Measurements from ENCODE around the gene RPRD1A.
"Not testable (repeated sequence)": the region's sequence is repeated elsewhere in the genome, so short reads cannot be mapped to it uniquely, and the experiment has no call there.

RPRD1A gene
- 25.2 to 56.3 (median 39.4) reads per million in 4 experiments for total RNA-seq

GRCh38 chr18:36067055-36067957, at the start of gene RPRD1A:
TSS of gene RPRD1A (minus strand) at chr18:36067559. CDS start at chr18:36067404, 155 bp downstream.
- peak; percentile 90 for DNase-seq

- not testable (repeated sequence) for DNase-seq
These were observed 49.4 kb upstream of the RPRD1A start for GRCh38 chr18:36116771-36117170.

GRCh38 chr18:36114738-36115137, 47.4 kb upstream of the RPRD1A start:
- DNase-seq: no peak

GRCh38 chr18:36114251-36114650, 46.9 kb upstream of the RPRD1A start:
- no peak for DNase-seq

GRCh38 chr18:36112302-36112701, 44.9 kb upstream of the RPRD1A start:
- no peak for DNase-seq

GRCh38 chr18:36109737-36110136, 42.4 kb upstream of the RPRD1A start:
- no peak for DNase-seq

GRCh38 chr18:36108601-36109000, 41.2 kb upstream of the RPRD1A start:
- no peak for DNase-seq

- no peak for DNase-seq
These were observed 40.8 kb upstream of the RPRD1A start for GRCh38 chr18:36108196-36108595.

- no peak for DNase-seq
These were observed 40.1 kb upstream of the RPRD1A start for GRCh38 chr18:36107477-36107876.

GRCh38 chr18:36104749-36105148, 37.4 kb upstream of the RPRD1A start:
- DNase-seq: no peak

GRCh38 chr18:36101943-36102342, 34.6 kb upstream of the RPRD1A start:
- DNase-seq: no peak

- DNase-seq: no peak
These were observed 32.0 kb upstream of the RPRD1A start for GRCh38 chr18:36099311-36099710.

GRCh38 chr18:36096955-36097354, 29.6 kb upstream of the RPRD1A start:
- DNase-seq: no peak

GRCh38 chr18:36095936-36096519, 28.7 kb upstream of the RPRD1A start:
- no peak for DNase-seq

GRCh38 chr18:36094431-36094830, 27.1 kb upstream of the RPRD1A start:
- DNase-seq: no peak

- not testable (repeated sequence) for DNase-seq
These were observed 24.8 kb upstream of the RPRD1A start for GRCh38 chr18:36092116-36092515.

GRCh38 chr18:36089001-36089400, 21.6 kb upstream of the RPRD1A start:
- DNase-seq: no peak

- no peak for DNase-seq
These were observed 20.9 kb upstream of the RPRD1A start for GRCh38 chr18:36088256-36088655.

GRCh38 chr18:36086186-36086585, 18.8 kb upstream of the RPRD1A start:
- DNase-seq: no peak

GRCh38 chr18:36085195-36085594, 17.8 kb upstream of the RPRD1A start:
- DNase-seq: no peak

- no peak for DNase-seq
These were observed 16.4 kb upstream of the RPRD1A start for GRCh38 chr18:36083729-36084128.

- DNase-seq: not testable (repeated sequence)
These were observed 13.8 kb upstream of the RPRD1A start for GRCh38 chr18:36081118-36081517.

GRCh38 chr18:36078751-36079529, 11.6 kb upstream of the RPRD1A start:
- no peak for DNase-seq

All from effector CD8-positive, alpha-beta T cell (primary cell).